G401 (cell line): ENCODE measurements around the gene HOXC6. TPM values are rescaled to one million over a fixed set of nuclear protein-coding genes. Genes with fewer than 3 reads are reported as not detected.
"Not testable (repeated sequence)": the region's sequence is repeated elsewhere in the genome, so short reads cannot be mapped to it uniquely, and the experiment has no call there.

Experiments used
- DNase-seq: peaks from one replicate; pipeline ENCODE4 v3.0.0-alpha.2; 2015; ENCODE audit warnings: low spot score
- in situ Hi-C: cut with HindIII; loops from 2 replicates; pipeline ENCODE4 v1.10.0; 2016; ENCODE audit warnings: low sequenced_read_pairs, mixed read lengths
- total RNA-seq: library from RNA; depleted of rRNA; stranded (reverse); fragments of >200 nt; shearing (Covaris generic); gene quantifications from 2 replicates; pipeline ENCODE4 v1.2.3, GENCODE V29; 2014

The HOXC6 gene
- total RNA-seq, 1 experiment from 2014 or later: 3.7 TPM

GRCh38 chr12:54033106-54033979 lies 5.1 kb downstream of the HOXC6 start:
- no peak for DNase-seq
- in situ Hi-C loops: no loop called here

DNA sequence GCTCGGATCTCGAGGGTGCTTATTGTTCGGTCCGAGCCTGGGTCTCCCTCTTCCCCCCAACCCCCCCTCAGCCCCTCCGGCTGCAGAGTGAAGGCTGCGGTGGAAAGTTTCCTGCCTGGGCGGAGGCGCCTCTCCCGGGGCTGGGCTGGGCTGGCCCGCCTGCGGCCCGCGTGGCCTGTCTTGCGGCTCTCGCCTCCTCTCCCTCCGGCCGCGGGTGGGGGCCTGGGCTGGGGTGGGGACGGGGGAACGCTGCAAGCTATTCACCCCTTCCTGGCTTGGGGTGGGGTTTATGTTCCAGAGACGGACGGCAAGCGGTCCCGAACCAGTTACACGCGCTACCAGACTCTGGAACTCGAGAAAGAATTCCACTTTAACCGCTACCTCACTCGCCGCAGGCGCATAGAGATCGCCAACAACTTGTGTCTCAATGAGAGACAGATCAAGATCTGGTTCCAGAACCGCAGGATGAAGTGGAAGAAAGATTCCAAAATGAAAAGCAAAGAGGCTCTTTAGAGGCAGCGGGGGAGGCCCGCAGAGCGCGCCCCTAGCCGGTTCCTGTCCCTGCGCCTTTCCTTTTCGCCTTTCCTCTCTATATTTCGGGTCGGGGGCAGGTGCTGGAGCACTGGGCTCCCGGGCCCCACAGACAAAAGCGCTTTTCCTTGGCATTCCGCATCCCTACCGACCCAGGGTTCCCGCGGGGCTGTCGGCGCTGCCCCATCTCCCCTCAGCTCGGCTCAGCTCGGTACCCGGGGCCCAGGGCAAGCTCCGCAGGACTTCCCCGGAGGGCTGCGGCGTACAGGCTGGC lies 5.9 kb downstream of the HOXC6 start:
- in situ Hi-C loops: no loop called here
- DNase-seq: no peak

DNA sequence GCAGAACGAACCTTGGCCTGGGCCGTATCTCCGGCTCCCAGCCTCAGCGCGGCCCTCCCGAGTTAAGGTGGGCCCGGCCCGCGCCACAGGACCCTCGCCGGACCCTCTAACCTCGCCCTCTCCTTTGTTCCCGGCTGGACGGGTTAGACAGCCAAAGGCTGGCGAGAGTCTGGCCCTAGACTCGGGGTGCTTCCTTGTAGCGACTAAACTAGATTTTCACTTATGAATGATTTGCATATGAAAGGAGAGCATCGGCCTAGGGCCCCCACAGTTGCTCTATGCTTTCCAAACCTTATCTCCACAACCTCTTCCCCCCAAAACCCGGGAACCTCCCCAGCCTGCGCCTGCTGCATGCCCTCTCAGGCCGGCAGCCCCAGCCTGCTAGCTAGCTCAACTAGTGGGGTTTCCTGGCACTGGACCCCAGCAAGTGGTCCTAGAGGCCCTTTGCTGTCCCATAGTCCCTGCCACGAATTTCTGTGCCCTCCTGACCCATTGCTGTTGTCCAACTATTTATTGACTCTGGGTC lies 6.6 kb downstream of the HOXC6 start:
- in situ Hi-C loops: no loop called here
- no peak for DNase-seq

- no peak for DNase-seq
- in situ Hi-C loops: no loop called here
Measured at GRCh38 chr12:54035568-54036264, 7.5 kb downstream of the HOXC6 start.

GRCh38 chr12:54036620-54037359 lies 8.6 kb downstream of the HOXC6 start:
- in situ Hi-C loops: no loop called here
- DNase-seq: no peak

DNA sequence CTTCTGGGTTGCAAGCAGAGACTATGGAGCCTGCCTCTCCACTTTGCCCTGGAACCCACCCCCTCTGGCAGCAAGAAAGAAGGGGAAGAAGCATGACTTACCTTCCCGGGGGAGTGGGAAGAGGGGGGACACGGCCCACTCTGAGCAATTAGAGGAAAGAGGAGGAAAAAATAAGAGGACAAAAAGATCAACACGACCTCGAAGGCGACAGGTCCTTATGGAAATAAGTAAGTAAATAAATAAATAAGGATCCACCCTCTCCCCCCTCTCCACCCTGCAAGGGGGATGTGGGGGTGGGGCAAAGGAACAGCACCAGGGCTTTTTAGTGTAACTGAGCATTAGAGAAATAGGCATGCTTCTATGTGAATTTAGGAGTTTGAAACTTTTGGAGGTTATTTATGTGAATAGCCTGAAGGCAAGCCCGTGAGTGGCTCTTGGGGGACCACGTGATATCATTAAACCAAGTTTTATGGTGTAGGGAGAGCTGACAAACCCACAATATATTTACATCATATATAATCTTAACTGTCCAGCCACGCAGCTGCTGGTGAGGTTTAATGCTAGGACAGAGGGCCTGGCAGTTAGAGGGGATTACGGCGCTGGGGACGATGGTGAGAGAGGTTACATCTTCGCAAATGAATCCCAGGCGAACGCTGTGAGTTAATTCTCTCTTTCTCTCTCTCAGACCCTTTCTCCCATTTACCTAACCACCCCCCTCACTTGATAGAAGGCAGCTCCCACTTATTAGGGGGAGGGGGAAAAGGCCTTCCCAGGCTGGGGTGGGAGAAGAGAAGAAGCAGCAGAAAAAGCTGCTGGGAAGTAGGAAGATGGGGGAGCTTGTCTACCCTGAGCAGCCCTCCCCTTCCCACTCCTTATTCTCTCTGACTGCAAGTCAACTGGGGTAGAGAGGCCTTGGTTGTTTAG lies 9.4 kb downstream of the HOXC6 start:
- DNase-seq: no peak
- in situ Hi-C loops: no loop called here

- in situ Hi-C loops: no loop called here
Measured at GRCh38 chr12:54038284-54038870, 10.1 kb downstream of the HOXC6 start.

GRCh38 chr12:54038871-54039414 lies 10.7 kb downstream of the HOXC6 start:
- in situ Hi-C loops: no loop called here
- DNase-seq: no peak

More at GRCh38 chr12:54038284-54038870, 10.1 kb downstream of the HOXC6 start:
- no peak for DNase-seq

GRCh38 chr12:54039417-54040147 lies 11.3 kb downstream of the HOXC6 start:
- in situ Hi-C loops: no loop called here
- no peak for DNase-seq

GRCh38 chr12:54040148-54040494 lies 11.9 kb downstream of the HOXC6 start:
- DNase-seq: no peak
- in situ Hi-C loops: no loop called here

DNA sequence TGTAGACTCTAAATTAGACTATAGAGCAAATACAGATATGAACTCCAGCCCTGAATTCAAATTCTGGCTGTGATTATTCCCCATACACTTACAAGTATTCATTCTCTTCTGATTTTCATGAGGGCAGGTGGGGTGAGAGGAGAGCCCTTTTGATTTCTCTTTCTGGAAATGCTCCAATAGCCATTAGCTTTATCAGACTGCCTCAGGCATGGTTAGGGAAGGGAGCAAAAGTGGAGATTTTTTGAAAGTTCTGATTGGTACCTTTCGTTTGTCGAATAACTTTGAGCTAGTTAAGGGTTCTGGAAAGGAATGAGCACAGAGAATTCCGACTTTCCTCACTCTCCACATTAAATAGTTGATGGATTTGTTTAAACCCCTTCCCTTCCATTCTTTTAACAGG lies 12.4 kb downstream of the HOXC6 start:
- no peak for DNase-seq
- in situ Hi-C loops: no loop called here

DNA sequence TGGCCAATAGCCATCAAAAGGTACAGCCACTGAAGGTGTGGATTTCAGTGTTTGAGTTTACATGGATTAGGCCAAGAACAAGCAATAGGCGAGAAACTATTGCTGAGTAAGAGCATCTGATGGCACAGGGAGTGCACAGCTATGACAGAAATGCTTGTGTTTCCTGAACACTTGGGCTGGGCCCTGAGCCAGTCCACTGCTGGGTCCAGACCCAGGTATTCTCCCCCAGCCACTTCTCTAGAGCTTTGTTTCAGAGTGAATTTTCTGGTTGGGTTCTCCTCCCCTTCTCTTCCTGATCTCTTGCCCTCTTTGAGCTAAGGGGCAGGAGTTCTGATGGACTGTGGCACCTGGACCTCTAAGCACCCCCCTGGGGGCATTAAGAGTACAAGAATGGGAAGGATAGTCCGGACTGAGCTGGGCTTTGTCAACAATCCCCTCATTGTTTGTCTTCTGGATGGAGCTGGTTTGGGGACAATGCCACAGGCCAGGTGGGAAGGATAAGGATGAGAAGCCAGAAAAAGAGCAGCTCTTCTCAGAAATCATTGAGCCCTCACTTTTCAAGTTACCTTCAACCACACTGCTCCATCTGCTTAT lies 13.0 kb downstream of the HOXC6 start:
- no peak for DNase-seq
- in situ Hi-C loops: no loop called here

- DNase-seq, in situ Hi-C loops: not testable (repeated sequence)
Measured at GRCh38 chr12:54042033-54042432, 13.8 kb downstream of the HOXC6 start.

DNA sequence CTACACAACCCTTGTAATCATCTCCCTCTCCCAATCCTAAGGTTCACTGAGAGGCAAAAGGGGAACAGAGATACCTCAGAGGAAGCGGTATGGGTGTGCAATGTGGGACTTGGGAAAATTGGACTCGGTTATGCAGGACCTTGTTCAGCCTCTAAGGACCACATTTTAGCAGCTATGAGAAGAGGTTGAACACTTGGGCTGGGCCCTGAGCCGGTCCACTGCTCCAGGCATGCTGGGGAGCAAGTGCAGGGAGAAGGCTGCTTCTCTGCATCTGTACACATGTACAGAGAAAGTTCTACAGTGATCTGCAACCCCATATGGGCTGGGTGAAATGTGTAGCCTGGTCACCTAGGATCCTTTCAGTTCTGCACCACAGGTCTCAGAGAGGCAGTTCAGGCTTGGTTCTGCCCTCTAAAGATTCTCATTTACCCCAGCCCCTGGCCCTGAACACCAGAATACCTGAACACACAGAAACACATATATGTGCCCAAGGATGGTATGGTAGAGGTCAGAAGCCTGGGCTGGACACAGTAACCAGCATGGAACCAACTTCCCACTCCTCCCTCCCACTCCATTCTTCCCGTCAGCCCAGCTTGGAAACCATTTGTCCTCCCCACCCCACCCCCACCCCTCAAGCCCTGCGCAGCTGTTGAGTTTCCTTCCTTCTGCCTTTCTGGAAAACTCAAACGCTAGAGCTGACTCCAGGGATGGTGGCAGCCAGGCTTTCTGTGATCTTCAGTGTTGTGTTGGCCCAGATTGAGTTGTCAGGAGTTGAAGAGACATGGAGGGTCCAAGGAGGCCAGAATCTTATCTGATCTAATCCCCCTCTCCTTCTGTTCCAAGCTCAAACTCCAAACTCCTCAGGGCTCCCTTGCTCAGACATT lies 15.0 kb downstream of the HOXC6 start:
- DNase-seq: no peak
- in situ Hi-C loops: no loop called here

DNA sequence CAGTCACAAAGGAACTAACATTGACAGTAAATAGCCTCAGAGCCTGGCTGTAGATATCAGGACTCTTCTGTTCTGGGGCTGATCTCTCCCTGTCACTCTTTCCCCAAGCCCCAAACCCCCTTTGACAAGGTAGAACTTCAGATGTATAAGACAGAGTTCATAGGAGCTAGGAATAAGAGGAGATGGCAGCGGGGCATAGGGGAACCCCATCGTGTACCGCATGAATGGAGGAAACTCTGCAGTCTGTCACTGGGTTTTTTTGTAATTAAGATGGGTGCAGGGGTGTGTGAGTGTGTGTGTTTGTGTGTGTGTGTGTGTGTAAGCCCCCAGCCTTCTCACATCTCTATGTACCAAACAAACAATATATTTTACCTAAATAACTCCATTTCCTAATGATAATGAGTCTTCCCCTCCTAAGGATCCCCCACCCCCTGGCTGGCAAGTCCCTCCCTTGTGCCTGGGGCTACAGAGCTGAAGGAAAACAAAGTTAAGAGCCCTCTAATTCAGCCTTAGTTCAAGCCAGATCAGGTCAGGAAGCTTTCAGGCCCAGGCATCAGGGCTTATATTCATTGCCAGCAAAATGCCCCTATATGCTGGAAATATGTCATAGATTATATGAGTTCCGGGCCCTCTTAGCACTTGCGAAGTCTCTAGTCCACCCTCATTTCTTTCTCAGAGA lies 16.3 kb downstream of the HOXC6 start:
- no peak for DNase-seq
- in situ Hi-C loops: no loop called here
